Mesenchymal stem cell (in vitro differentiated cells and primary cell): Measurements from ENCODE around the gene OPTC.
"Not testable (repeated sequence)": the region's sequence is repeated elsewhere in the genome, so short reads cannot be mapped to it uniquely, and the experiment has no call there.

ENCODE experiments used
- DNase-seq: peaks from one replicate; pipeline ENCODE4 v3.0.0-alpha.2; 2013
- H2AFZ ChIP-seq: one replicate; pipeline ENCODE4 v1.6.1; 2013; ENCODE audit warnings: low read depth, mild to moderate bottlenecking, control low read depth, inconsistent platforms, low read length, moderate library complexity
- H2AK5ac ChIP-seq: 2 replicates; pipeline ENCODE4 v1.6.1; 2013; ENCODE audit warnings: low read length, moderate library complexity, mild to moderate bottlenecking, inconsistent platforms; ENCODE audit not compliant: severe bottlenecking
- H2BK120ac ChIP-seq: one replicate; pipeline ENCODE4 v1.6.1; 2013; ENCODE audit warnings: low read depth, mild to moderate bottlenecking, inconsistent platforms, low read length, moderate library complexity
- H2BK12ac ChIP-seq, 2 experiments: one replicate each; pipeline ENCODE4 v1.6.1; 2013; ENCODE audit warnings: inconsistent platforms in 2 of 2, low read length in 2 of 2, mild to moderate bottlenecking in 2 of 2, moderate library complexity in 2 of 2, control low read depth in 1 of 2
- H2BK15ac ChIP-seq: one replicate; pipeline ENCODE4 v1.6.1; 2013; ENCODE audit warnings: mild to moderate bottlenecking, low read depth, inconsistent platforms; ENCODE audit not compliant: poor library complexity, severe bottlenecking
- H2BK5ac ChIP-seq: 2 replicates; pipeline ENCODE4 v1.6.1; 2013; ENCODE audit warnings: low read depth, mild to moderate bottlenecking, low read length, control low read depth, inconsistent platforms; ENCODE audit not compliant: poor library complexity, severe bottlenecking
- H3K14ac ChIP-seq, 2 experiments: one replicate each; pipeline ENCODE4 v1.6.1; 2013; ENCODE audit warnings: inconsistent platforms in 2 of 2, low read length in 2 of 2, control low read depth in 1 of 2, mild to moderate bottlenecking in 1 of 2, moderate library complexity in 1 of 2
- H3K18ac ChIP-seq, 2 experiments: one replicate each; pipeline ENCODE4 v1.6.1; 2013; ENCODE audit warnings: inconsistent platforms in 2 of 2, low read length in 2 of 2, control low read depth in 1 of 2, low read depth in 1 of 2, mild to moderate bottlenecking in 1 of 2
- H3K23ac ChIP-seq, 2 experiments: one replicate each; pipeline ENCODE4 v1.6.1; 2013; ENCODE audit warnings: inconsistent platforms in 2 of 2, low read length in 2 of 2, mild to moderate bottlenecking in 2 of 2, moderate library complexity in 2 of 2, control low read depth in 1 of 2
- H3K27ac ChIP-seq: 2 replicates; pipeline ENCODE4 v1.5.1; 2013; ENCODE audit warnings: mild to moderate bottlenecking, moderate library complexity, low read length, control low read depth, inconsistent platforms; ENCODE audit not compliant: poor library complexity, severe bottlenecking
- H3K27me3 ChIP-seq, 2 experiments: 2 replicates each; pipeline versions ENCODE4 v1.6.1 to v1.7.0; 2013; ENCODE audit warnings: low read length in 2 of 2, mild to moderate bottlenecking in 2 of 2, moderate library complexity in 2 of 2, control low read depth in 1 of 2, inconsistent platforms in 1 of 2; ENCODE audit not compliant: control insufficient read depth in 1 of 2, insufficient read depth in 1 of 2
- H3K36me3 ChIP-seq, 2 experiments: 2 replicates each; pipeline versions ENCODE4 v1.6.1 to v1.7.0; 2013; ENCODE audit warnings: low read length in 2 of 2, control low read depth in 1 of 2, inconsistent platforms in 1 of 2, low read depth in 1 of 2, mild to moderate bottlenecking in 1 of 2; ENCODE audit not compliant: insufficient read depth in 2 of 2, control insufficient read depth in 1 of 2
- H3K4ac ChIP-seq, 2 experiments: one replicate each; pipeline ENCODE4 v1.6.1; 2013; ENCODE audit warnings: inconsistent platforms in 2 of 2, low read length in 2 of 2, mild to moderate bottlenecking in 2 of 2, moderate library complexity in 2 of 2, control low read depth in 1 of 2, low read depth in 1 of 2
- H3K4me1 ChIP-seq: 2 replicates; pipeline ENCODE4 v1.6.1; 2013; ENCODE audit warnings: low read depth, low read length, control low read depth; ENCODE audit not compliant: control insufficient read depth, insufficient read depth
- H3K4me2 ChIP-seq: 2 replicates; pipeline ENCODE4 v1.6.1; 2013; ENCODE audit warnings: low read length, mild to moderate bottlenecking, inconsistent platforms; ENCODE audit not compliant: poor library complexity, severe bottlenecking
- H3K4me3 ChIP-seq, 2 experiments: 2 replicates each; pipeline versions ENCODE4 v1.5.1 to v1.7.0; 2013; ENCODE audit warnings: low read length in 2 of 2, mild to moderate bottlenecking in 2 of 2, control low read depth in 1 of 2, low read depth in 1 of 2; ENCODE audit not compliant: insufficient read depth in 1 of 2
- H3K79me1 ChIP-seq: replicated peaks from 2 replicates; pipeline ENCODE4 v1.6.1; 2013; ENCODE audit warnings: mild to moderate bottlenecking, control low read depth, low read length, inconsistent platforms; ENCODE audit not compliant: poor library complexity, severe bottlenecking
- H3K9ac ChIP-seq: 2 replicates; pipeline ENCODE4 v1.7.0; 2013; ENCODE audit warnings: mild to moderate bottlenecking, low read length, moderate library complexity
- H3K9me3 ChIP-seq: 2 replicates; pipeline ENCODE4 v1.7.0; 2013; ENCODE audit warnings: mild to moderate bottlenecking, low read length; ENCODE audit not compliant: control insufficient read depth
- H4K8ac ChIP-seq: one replicate; pipeline ENCODE4 v1.6.1; 2013; ENCODE audit warnings: inconsistent platforms, mild to moderate bottlenecking, low read length, moderate library complexity
- H4K91ac ChIP-seq: one replicate; pipeline ENCODE4 v1.6.1; 2013; ENCODE audit warnings: mild to moderate bottlenecking, low read length, inconsistent platforms
- WGBS: methylation state at CpG from one replicate; pipeline ENCODE4 v1.1.7; 2013; ENCODE audit warnings: mixed read lengths; 5-methylcytosine and 5-hydroxymethylcytosine counted together

OPTC gene

GRCh38 chr1:203518139-203518538, 24.2 kb downstream of the OPTC start:
- H2BK5ac ChIP-seq, H3K18ac ChIP-seq, H3K4ac ChIP-seq, H3K27me3 ChIP-seq, H3K4me2 ChIP-seq, H4K8ac ChIP-seq, H3K9me3 ChIP-seq, H3K23ac ChIP-seq, H3K9ac ChIP-seq, H3K36me3 ChIP-seq, H3K79me1 ChIP-seq, H2BK15ac ChIP-seq, H2AK5ac ChIP-seq, H4K91ac ChIP-seq, H3K4me3 ChIP-seq, H3K27ac ChIP-seq, DNase-seq, H2AFZ ChIP-seq, H3K14ac ChIP-seq, H2BK120ac ChIP-seq, H2BK12ac ChIP-seq: not testable (repeated sequence)
- 86% methylated on average over 4 of the region's 4 CpGs for WGBS
- H3K4me1 ChIP-seq = peaks cover 31% of the 10 kb centered on the region

GRCh38 chr1:203518541-203518940, 24.6 kb downstream of the OPTC start:
- Histone ChIP-seq H3K27me3 (no peaks in the 10 kb centered on the region), H3K23ac (no peak overlapping the region), H3K4me3 (no peak overlapping the region), H4K91ac (no peak overlapping the region), H2BK15ac (no peak overlapping the region), H2BK5ac (no peak overlapping the region), H2AK5ac (no peak overlapping the region), H3K9ac (no peak overlapping the region), H2AFZ (no peak overlapping the region), H3K4me2 (no peak overlapping the region), H3K4ac (no peak overlapping the region), H3K14ac (no peak overlapping the region), H3K36me3 (no peaks in the 10 kb centered on the region), H3K18ac (no peak overlapping the region), H2BK12ac (no peak overlapping the region), H4K8ac (no peak overlapping the region), H3K9me3 (no peaks in the 10 kb centered on the region), H3K27ac (no peak overlapping the region), H3K4me1 (peaks cover 27% of the 10 kb centered on the region), H2BK120ac (no peak overlapping the region), H3K79me1 (no peaks in the 10 kb centered on the region)
- no peak for DNase-seq
- WGBS = 73% methylated on average over 4 of the region's 7 CpGs

- Histone ChIP-seq H3K27ac (no peak overlapping the region), H4K91ac (no peak overlapping the region), H2AFZ (no peak overlapping the region), H3K79me1 (no peaks in the 10 kb centered on the region), H2BK120ac (no peak overlapping the region), H2AK5ac (no peak overlapping the region), H3K9me3 (no peaks in the 10 kb centered on the region), H3K23ac (no peak overlapping the region), H2BK15ac (no peak overlapping the region), H3K18ac (peak overlapping the region in 1 of 2 experiments; percentile 30), H2BK12ac (no peak overlapping the region), H2BK5ac (no peak overlapping the region), H3K4me3 (no peak overlapping the region), H3K36me3 (no peaks in the 10 kb centered on the region), H4K8ac (no peak overlapping the region), H3K4me1 (peaks cover 21% of the 10 kb centered on the region), H3K27me3 (no peaks in the 10 kb centered on the region), H3K9ac (no peak overlapping the region), H3K4me2 (no peak overlapping the region), H3K4ac (no peak overlapping the region), H3K14ac (no peak overlapping the region)
- WGBS = 27% methylated on average over 6 of the region's 10 CpGs
- DNase-seq = no peak
These were observed 25.3 kb downstream of the OPTC start for GRCh38 chr1:203519053-203519840.

GRCh38 chr1:203519896-203520295, 25.9 kb downstream of the OPTC start:
- 91% methylated on average over 6 of the region's 6 CpGs for WGBS
- no peak overlapping the region for H3K9ac ChIP-seq
- H3K79me1 ChIP-seq = no peaks in the 10 kb centered on the region
- no peak for DNase-seq
- H2BK5ac ChIP-seq = no peak overlapping the region
- H3K4ac ChIP-seq = no peak overlapping the region
- no peak overlapping the region for H2BK120ac ChIP-seq
- H2AK5ac ChIP-seq = no peak overlapping the region
- no peak overlapping the region for H3K27ac ChIP-seq
- no peaks in the 10 kb centered on the region for H3K36me3 ChIP-seq
- no peak overlapping the region for H2BK12ac ChIP-seq
- no peak overlapping the region for H2BK15ac ChIP-seq
- H4K91ac ChIP-seq = no peak overlapping the region
- H3K27me3 ChIP-seq = no peaks in the 10 kb centered on the region
- H3K4me1 ChIP-seq = peaks cover 18% of the 10 kb centered on the region
- no peak overlapping the region for H3K23ac ChIP-seq
- no peak overlapping the region for H3K14ac ChIP-seq
- H3K4me2 ChIP-seq = no peak overlapping the region
- H3K9me3 ChIP-seq = no peaks in the 10 kb centered on the region
- no peak overlapping the region for H4K8ac ChIP-seq
- peak overlapping the region in 1 of 2 experiments; percentile 30 for H3K18ac ChIP-seq
- H3K4me3 ChIP-seq = no peak overlapping the region
- no peak overlapping the region for H2AFZ ChIP-seq
